ENCODE measurements around the gene C1orf216. TPM values are rescaled to one million over a fixed set of nuclear protein-coding genes. Genes with fewer than 3 reads are reported as not detected.
A peak's percentile ranks its signal among the peaks of the same experiment; 100 is the strongest.

C1orf216 gene
- total and polyA plus RNA-seq, 2 of the 8 experiments (the other 6 are each of a cell fraction or from before 2014, with no cell fraction given), result 7.5 to 10.8 TPM

GRCh38 chr1:35675773-35676172, 42.9 kb downstream of the C1orf216 start:
- CTCF ChIA-PET (ENCODE audit: partially characterized antibody), result interaction anchor here (1.0 to 2.1 kb wide), 4 partner anchors 9 to 51 kb away, joined by 3 to 6 read pairs (median 3); no protein-coding TSS in a partner anchor
- TF ChIP-seq SAP30 (IDR thresholded peaks at IDR 0.05; ENCODE audit: insufficient read depth, insufficient replicate concordance, low read length) (no peak), KDM5A (IDR thresholded peaks at IDR 0.05; ENCODE audit: low read length) (no peak), RAD21 (IDR thresholded peaks at IDR 0.05 in 1 of 2, conservative IDR thresholded peaks at IDR 0.05 in 1 of 2; ENCODE audit: low read depth in 2 of 2, low read length in 2 of 2) (no peak), EZH2 (IDR thresholded peaks at IDR 0.05; ENCODE audit: low read depth, low read length, severe bottlenecking) (no peak), CBX8 (IDR thresholded peaks at IDR 0.05; ENCODE audit: borderline replicate concordance, low read depth, low read length) (no peak), PHF8 (conservative IDR thresholded peaks at IDR 0.05; ENCODE audit: low read depth, low read length) (no peak), NRF1 (IDR thresholded peaks at IDR 0.05; ENCODE audit: low read depth, low read length) (no peak), FOSL1 (IDR thresholded peaks at IDR 0.05; ENCODE audit: insufficient read depth, low read depth, low read length) (no peak), TCF12 (IDR thresholded peaks at IDR 0.05; ENCODE audit: low read depth, low read length) (no peak), TAF1 (IDR thresholded peaks at IDR 0.05; ENCODE audit: low read depth, low read length) (no peak), TEAD4 (IDR thresholded peaks at IDR 0.05; ENCODE audit: low read depth, low read length) (no peak), SIX5 (IDR thresholded peaks at IDR 0.05; ENCODE audit: low read depth, low read length) (no peak), BRCA1 (IDR thresholded peaks at IDR 0.05; ENCODE audit: low read depth, low read length) (no peak), TAF7 (optimal IDR thresholded peaks at IDR 0.05; ENCODE audit: borderline replicate concordance, low read depth, low read length) (no peak), ZNF274 (IDR thresholded peaks at IDR 0.05; ENCODE audit: borderline replicate concordance, extremely low read depth, low read length) (no peak)

More at GRCh38 chr1:35675773-35676172, 42.9 kb downstream of the C1orf216 start:
- H2AK5ac ChIP-seq (ENCODE audit: low read depth, low read length), result no peak overlapping the region
- FAIRE-seq, result no peak
- H3K79me1 ChIP-seq (ENCODE audit: low read depth, low read length), result no peaks in the 10 kb centered on the region
- no peaks in the 10 kb centered on the region; the same call in 1 of the 2 replicates for H3K23me2 ChIP-seq (ENCODE audit: low read depth, low read length)
- no peaks in the 10 kb centered on the region for H3K9me3 ChIP-seq (ENCODE audit: insufficient read depth in 2 of 2, low read depth in 1 of 2, low read length in 1 of 2)
- H4K20me1 ChIP-seq (replicated peaks in 1 of 2; ENCODE audit: control insufficient read depth in 1 of 2, insufficient read depth in 2 of 2, low read length in 2 of 2), result no peaks in the 10 kb centered on the region
- POLR2A ChIA-PET (ENCODE audit: partially characterized antibody), result no interaction called here
- H3K9ac ChIP-seq (replicated peaks in 1 of 4; ENCODE audit: extremely low read depth in 1 of 4, low read depth in 3 of 4, low read length in 3 of 4), result no peak overlapping the region
- no peaks in the 10 kb centered on the region for H3K4me1 ChIP-seq (replicated peaks in 1 of 4; ENCODE audit: control insufficient read depth in 3 of 4, insufficient read depth in 4 of 4, low read length in 3 of 4)
- no peak overlapping the region for H3K18ac ChIP-seq (ENCODE audit: extremely low read depth, low read length)
- H2BK12ac ChIP-seq (ENCODE audit: low read depth, low read length), result no peak overlapping the region
- no peak overlapping the region for H4K5ac ChIP-seq (ENCODE audit: insufficient read length, low read depth, low read length)
- H3K36me3 ChIP-seq (ENCODE audit: control insufficient read depth in 2 of 4, insufficient read depth in 4 of 4, low read length in 3 of 4), result no peaks in the 10 kb centered on the region
- H2AFZ ChIP-seq (ENCODE audit: low read length), result no peak overlapping the region
- H3K4me2 ChIP-seq (ENCODE audit: insufficient read depth in 1 of 2, low read depth in 2 of 2, low read length in 2 of 2), result no peak overlapping the region
- DNase-seq (ENCODE audit: low read depth in 1 of 2, low spot score in 2 of 2), result no peak
- no peak overlapping the region for H2BK15ac ChIP-seq (ENCODE audit: low read length)
- no peak overlapping the region for H3K27ac ChIP-seq (ENCODE audit: low read depth, low read length)
- H3K79me2 ChIP-seq (ENCODE audit: control insufficient read depth in 1 of 2, insufficient read depth in 2 of 2, low read length in 2 of 2), result no peaks in the 10 kb centered on the region
- no peaks in the 10 kb centered on the region for H3K27me3 ChIP-seq (replicated peaks in 1 of 4; ENCODE audit: control insufficient read depth in 3 of 4, extremely low read depth in 1 of 4, insufficient read depth in 3 of 4, low read length in 3 of 4)
- no peak overlapping the region for H4K8ac ChIP-seq (ENCODE audit: extremely low read depth, insufficient read depth, low read length)
- H3K4ac ChIP-seq (replicated peaks; ENCODE audit: insufficient read length, low read depth, low read length), result no peak overlapping the region
- WGBS, 2 experiments (ENCODE audit: extremely low coverage in 1 of 2, insufficient coverage in 1 of 2, insufficient read length in 1 of 2, insufficient replicate concordance in 2 of 2, low coverage in 1 of 2, low lambda C conversion rate in 2 of 2, missing lambda C conversion rate in 1 of 2), result 93% methylated on average over 1 of the region's 1 CpG; no CpG with 5 or more reads in 1 of the 2 experiments
- no peak overlapping the region for H3K4me3 ChIP-seq (ENCODE audit: extremely low read depth in 1 of 4, insufficient read depth in 2 of 4, low read depth in 3 of 4, low read length in 4 of 4)
- no peak overlapping the region for H3K14ac ChIP-seq (ENCODE audit: insufficient read length)
- 0 out of 2 replicates have a peak overlapping the region, but pooled peaks have one; percentile 48 for H2BK20ac ChIP-seq (ENCODE audit: low read length)
- no peak overlapping the region for H3K56ac ChIP-seq (replicated peaks; ENCODE audit: insufficient read length, low read depth, low read length)
- H2BK120ac ChIP-seq (replicated peaks; ENCODE audit: low read depth, low read length), result no peak overlapping the region
- H4K91ac ChIP-seq (replicated peaks; ENCODE audit: insufficient read length, low read length), result no peak overlapping the region
- H3K23ac ChIP-seq (ENCODE audit: insufficient read length), result no peak overlapping the region
- no peak overlapping the region for H2BK5ac ChIP-seq (ENCODE audit: low read depth, low read length)
